Spleen (tissue), 11 donors: ENCODE measurements around the gene MRPL16. TPM values are rescaled to one million over a fixed set of nuclear protein-coding genes. Genes with fewer than 3 reads are reported as not detected.

Experiments used
- DNase-seq: peaks from one replicate; pipeline ENCODE4 v3.0.0-alpha.2; 2020
- H3K27ac ChIP-seq, 8 donors: fragments of 200-600 bp; sonication (generic) in 7 of 8; 1 replicate in 4 of 8; 2 replicates in 4 of 8; pipeline versions ENCODE4 v1.5.0 to v1.8.0; 2016 to 2021; ENCODE audit warnings: inconsistent platforms in 4 of 8, mild to moderate bottlenecking in 4 of 8, moderate library complexity in 1 of 8
- H3K27me3 ChIP-seq, 7 donors: fragments of 200-600 bp; sonication (generic) in 6 of 7; replicated peaks in 1 of 7; 1 replicate in 4 of 7; 2 replicates in 3 of 7; pipeline versions ENCODE4 v1.5.0 to v1.8.0; 2016 to 2021; ENCODE audit warnings: inconsistent platforms in 3 of 7, mild to moderate bottlenecking in 1 of 7
- H3K36me3 ChIP-seq, 6 donors: fragments of 200-600 bp; sonication (generic) in 5 of 6; 1 replicate in 4 of 6; 2 replicates in 2 of 6; pipeline versions ENCODE4 v1.5.0 to v1.8.0; 2016 to 2021; ENCODE audit warnings: inconsistent platforms in 2 of 6
- H3K4me1 ChIP-seq, 6 donors: fragments of 200-600 bp; sonication (generic) in 5 of 6; 1 replicate in 3 of 6; 2 replicates in 3 of 6; pipeline versions ENCODE4 v1.5.0 to v1.8.0; 2016 to 2021; ENCODE audit warnings: inconsistent platforms in 3 of 6
- H3K4me3 ChIP-seq, 8 donors: fragments of 200-600 bp; sonication (generic) in 7 of 8; 1 replicate in 4 of 8; 2 replicates in 4 of 8; pipeline versions ENCODE4 v1.5.0 to v1.8.0; 2016 to 2021; ENCODE audit warnings: inconsistent platforms in 4 of 8, mild to moderate bottlenecking in 4 of 8, moderate library complexity in 2 of 8
- H3K9me3 ChIP-seq, 8 donors: fragments of 200-600 bp; sonication (generic) in 7 of 8; 1 replicate in 4 of 8; 2 replicates in 4 of 8; pipeline versions ENCODE4 v1.5.0 to v1.8.0; 2016 to 2021; ENCODE audit warnings: inconsistent platforms in 4 of 8
- POLR2A ChIP-seq, 3 donors: fragments of 450-650 bp; IDR thresholded peaks; one replicate each; pipeline ENCODE4 v1.5.1; 2017; ENCODE audit warnings: antibody characterized with exemption in 3 of 3, mild to moderate bottlenecking in 1 of 3
- POLR2AphosphoS5 ChIP-seq, 3 donors: sonication (generic); formaldehyde crosslinking; IDR thresholded peaks; one replicate each; pipeline ENCODE4 v1.5.1; 2017; ENCODE audit warnings: antibody characterized with exemption in 3 of 3
- WGBS, 5 donors: extraction: QIAGEN DNeasy Blood & Tissue Kit in 3 of 5; methylation state at CpG; one replicate each; pipeline versions ENCODE4 v1.1.5 to v1.1.7; 2013 to 2018; 5-methylcytosine and 5-hydroxymethylcytosine counted together
- intact Hi-C: fragments of 100-400 bp; cut with DNase I; formaldehyde crosslinking; loops from one replicate; pipeline ENCODE4 v1.15.0; 2023; ENCODE audit warnings: low total_unique reads
- polyA plus RNA-seq, 3 donors: library from polyadenylated mRNA; stranded (reverse); fragments of 200-250 nt; gene quantifications; one replicate each; pipeline ENCODE4 v1.2.1, GENCODE V29; 2013
- total RNA-seq, 7 donors: library from RNA; depleted of rRNA in 3 of 7; stranded (reverse); fragments of >200 nt in 3 of 7; fragmentation: NEBNext Ultra II Directional in 4 of 7; extraction: Animal tissue kit (Norgen Biotek cat#: 25700) in 4 of 7; gene quantifications; one replicate each; pipeline versions ENCODE4 v1.1.0 to v1.2.1, GENCODE V29; 2016 to 2021
- TF ChIP-seq, protein P1 (sequence below), 11 experiments: fragments of 200-600 bp in 7 of 11; fragments of 450-650 bp in 4 of 11; sonication (generic) in 4 of 11; IDR thresholded peaks in 8 of 11; conservative IDR thresholded peaks in 3 of 11; 1 replicate in 7 of 11; 2 replicates in 4 of 11; pipeline versions ENCODE4 v1.4.0 to v1.8.0; 2016 to 2021; ENCODE audit warnings: antibody characterized with exemption in 11 of 11, inconsistent platforms in 4 of 11, mild to moderate bottlenecking in 1 of 11
- donor health status: healthy with polysubstance abuse.
- donor health status: DM: no; HTN: no; CAD: no; lungs with moderate emphysema.
- donor health status: DM: no; HTN: no; CAD: no.
- donor health status: Bipolar disorder and iron deficiency.
- donor health status: healthy.
- donor health status: DM: no; HTN: no; CAD: no.
- donor health status: DM: yes; HTN: yes; CAD: no.

The MRPL16 gene
- total and polyA plus RNA-seq, 10 donors: 35.6 to 78.9 (median 52.2) TPM

DNA sequence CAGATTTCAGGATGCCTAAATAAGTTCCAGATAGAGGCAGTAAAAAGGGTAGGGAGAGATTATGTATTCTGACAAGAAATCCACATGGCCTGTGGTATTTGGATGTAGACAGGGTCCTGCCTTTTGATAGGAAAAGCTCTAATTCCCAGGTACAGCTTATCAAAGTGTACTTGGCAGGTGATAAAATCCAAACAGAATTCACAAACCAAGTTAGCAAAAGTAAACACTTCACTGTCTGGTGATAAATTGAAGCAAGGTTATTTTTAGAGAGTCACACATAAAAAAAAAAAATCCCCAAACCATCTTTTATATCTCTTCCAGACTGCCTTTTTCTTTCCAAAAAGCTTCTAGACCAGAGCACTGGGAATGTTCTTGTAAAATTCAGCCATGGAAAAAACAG lies 29.0 kb upstream of the MRPL16 start:
- TF ChIP-seq, protein P1, sequence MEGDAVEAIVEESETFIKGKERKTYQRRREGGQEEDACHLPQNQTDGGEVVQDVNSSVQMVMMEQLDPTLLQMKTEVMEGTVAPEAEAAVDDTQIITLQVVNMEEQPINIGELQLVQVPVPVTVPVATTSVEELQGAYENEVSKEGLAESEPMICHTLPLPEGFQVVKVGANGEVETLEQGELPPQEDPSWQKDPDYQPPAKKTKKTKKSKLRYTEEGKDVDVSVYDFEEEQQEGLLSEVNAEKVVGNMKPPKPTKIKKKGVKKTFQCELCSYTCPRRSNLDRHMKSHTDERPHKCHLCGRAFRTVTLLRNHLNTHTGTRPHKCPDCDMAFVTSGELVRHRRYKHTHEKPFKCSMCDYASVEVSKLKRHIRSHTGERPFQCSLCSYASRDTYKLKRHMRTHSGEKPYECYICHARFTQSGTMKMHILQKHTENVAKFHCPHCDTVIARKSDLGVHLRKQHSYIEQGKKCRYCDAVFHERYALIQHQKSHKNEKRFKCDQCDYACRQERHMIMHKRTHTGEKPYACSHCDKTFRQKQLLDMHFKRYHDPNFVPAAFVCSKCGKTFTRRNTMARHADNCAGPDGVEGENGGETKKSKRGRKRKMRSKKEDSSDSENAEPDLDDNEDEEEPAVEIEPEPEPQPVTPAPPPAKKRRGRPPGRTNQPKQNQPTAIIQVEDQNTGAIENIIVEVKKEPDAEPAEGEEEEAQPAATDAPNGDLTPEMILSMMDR (IDR thresholded peaks at IDR 0.05 in 8 of 11, conservative IDR thresholded peaks at IDR 0.05 in 3 of 11): no peak
- TF ChIP-seq POLR2A (IDR thresholded peaks at IDR 0.05): no peak
- TF ChIP-seq POLR2AphosphoS5 (IDR thresholded peaks at IDR 0.05): no peak

DNA sequence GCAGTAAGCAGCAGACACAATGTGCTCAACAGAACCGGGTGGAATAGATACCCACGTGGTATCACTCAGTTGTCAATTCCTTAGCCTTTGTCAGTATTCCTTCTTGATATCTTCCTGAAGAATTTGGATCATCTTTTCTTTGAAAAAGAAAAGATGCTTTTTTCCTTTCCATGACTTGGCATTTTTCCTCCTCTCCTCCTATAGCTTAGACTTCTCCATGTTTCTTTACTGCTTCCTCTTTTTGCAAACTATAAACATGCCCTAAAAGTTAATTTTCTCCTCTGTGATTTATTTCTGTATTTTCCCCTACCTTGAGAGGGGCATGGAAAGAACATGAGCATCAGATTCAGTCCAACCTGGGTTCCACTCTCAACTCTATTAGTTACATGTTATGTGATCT lies 23.0 kb upstream of the MRPL16 start:
- H3K27me3 ChIP-seq: no peaks in the 10 kb centered on the region
- H3K4me3 ChIP-seq: no peak overlapping the region
- no peaks in the 10 kb centered on the region for H3K36me3 ChIP-seq
- no peaks in the 10 kb centered on the region for H3K9me3 ChIP-seq
- no peak for DNase-seq
- peaks cover 0 to 3% (median 0%) of the 10 kb centered on the region in 6 donors for H3K4me1 ChIP-seq
- whole genome bisulfite sequencing, 5 donors: 70 to 82% (median 76%) methylated on average over 2 of the region's 2 CpGs
- intact Hi-C loops: no loop called here
- TF ChIP-seq POLR2A (IDR thresholded peaks at IDR 0.05): no peak
- no peak for TF ChIP-seq POLR2AphosphoS5 (IDR thresholded peaks at IDR 0.05)
- TF ChIP-seq, protein P1 (IDR thresholded peaks at IDR 0.05 in 8 of 11, conservative IDR thresholded peaks at IDR 0.05 in 3 of 11): no peak
- no peak overlapping the region for H3K27ac ChIP-seq

More for the DNA sequence above, 29.0 kb upstream of the MRPL16 start:
- intact Hi-C loops: no loop called here
- H3K36me3 ChIP-seq: no peaks in the 10 kb centered on the region
- no peak for DNase-seq
- no peak overlapping the region for H3K4me3 ChIP-seq
- no peaks in the 10 kb centered on the region for H3K4me1 ChIP-seq
- no peaks in the 10 kb centered on the region for H3K27me3 ChIP-seq
- H3K9me3 ChIP-seq: no peaks in the 10 kb centered on the region
- no peak overlapping the region for H3K27ac ChIP-seq

DNA sequence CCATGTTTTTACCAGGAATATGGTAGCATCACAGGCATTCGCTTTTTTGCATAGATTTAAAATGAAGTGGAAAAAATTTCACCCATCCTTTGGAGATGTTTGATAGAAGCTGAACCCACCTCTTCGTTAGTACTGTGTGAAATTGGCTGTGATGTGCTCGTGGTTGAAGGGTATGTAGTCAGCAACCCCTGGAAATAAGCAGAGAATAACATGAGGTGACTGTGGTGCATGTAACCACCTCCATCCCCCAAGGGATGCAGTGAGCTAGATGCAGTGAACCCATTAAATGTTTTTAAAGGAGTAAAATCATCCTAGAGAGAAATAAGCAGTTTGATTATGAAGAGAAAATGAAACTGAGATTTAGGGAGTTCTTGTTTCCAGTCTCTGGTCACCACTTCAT lies 18.8 kb upstream of the MRPL16 start:
- Histone ChIP-seq H3K36me3 (no peaks in the 10 kb centered on the region), H3K4me3 (no peak overlapping the region), H3K27ac (no peak overlapping the region), H3K9me3 (no peaks in the 10 kb centered on the region), H3K27me3 (no peaks in the 10 kb centered on the region), H3K4me1 (peaks cover 0 to 3% (median 0%) of the 10 kb centered on the region in 6 donors)
- intact Hi-C loops: no loop called here
- WGBS, 5 donors: 64 to 80% (median 78%) methylated on average over 3 of the region's 3 CpGs
- DNase-seq: no peak
- TF ChIP-seq, protein P1 (IDR thresholded peaks at IDR 0.05 in 8 of 11, conservative IDR thresholded peaks at IDR 0.05 in 3 of 11): no peak
- TF ChIP-seq POLR2AphosphoS5 (IDR thresholded peaks at IDR 0.05) (no peak), POLR2A (IDR thresholded peaks at IDR 0.05) (no peak)

DNA sequence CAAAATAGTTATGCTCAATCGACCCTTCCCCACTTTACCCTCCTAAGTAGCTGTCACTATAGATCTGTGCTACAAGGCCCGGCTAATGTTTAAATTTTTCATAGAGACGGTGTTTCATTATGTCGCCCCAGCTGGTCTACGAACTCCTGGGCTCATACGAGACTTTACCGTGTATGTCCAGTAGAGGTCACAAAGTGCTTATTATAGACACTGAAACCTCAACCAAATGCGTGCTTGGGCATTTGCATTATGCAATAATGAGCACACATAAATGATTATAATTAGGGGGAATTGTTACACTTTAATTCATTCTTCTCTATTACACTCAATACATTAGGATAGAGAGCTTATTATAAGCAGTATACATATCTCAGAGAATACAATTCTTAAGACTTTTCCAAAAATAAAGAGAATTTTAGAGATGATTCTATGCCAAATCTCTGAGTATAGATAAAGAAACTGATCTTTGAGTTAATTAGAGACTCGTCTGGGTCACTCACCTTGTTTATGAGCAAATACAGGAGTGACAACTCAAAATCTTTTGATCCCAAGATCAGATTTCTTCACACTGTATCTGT lies 12.5 kb upstream of the MRPL16 start:
- Histone ChIP-seq H3K4me1 (peaks cover 0 to 9% (median 2%) of the 10 kb centered on the region in 6 donors), H3K36me3 (no peaks in the 10 kb centered on the region), H3K27ac (no peak overlapping the region), H3K4me3 (no peak overlapping the region), H3K9me3 (no peaks in the 10 kb centered on the region), H3K27me3 (no peaks in the 10 kb centered on the region)
- intact Hi-C loops: loop anchor here (5.0 kb wide), 1 partner anchor 309 kb away; no protein-coding TSS in a partner anchor
- 6 to 13% (median 9%) methylated on average over 9 of the region's 9 CpGs for WGBS, 5 donors
- TF ChIP-seq, protein P1 (IDR thresholded peaks at IDR 0.05 in 8 of 11, conservative IDR thresholded peaks at IDR 0.05 in 3 of 11): peak in 10 of 11 experiments; percentile 21 to 72 (median 53)
- no peak for TF ChIP-seq POLR2AphosphoS5 (IDR thresholded peaks at IDR 0.05)
- no peak for TF ChIP-seq POLR2A (IDR thresholded peaks at IDR 0.05)
- DNase-seq: no peak
